OCI-M2 (cell line): ENCODE measurements around the gene ZNF562.
A peak's percentile ranks its signal among the peaks of the same experiment; 100 is the strongest.

Experiments
- DNase-seq: peaks from one replicate; lab custom pipeline; 2025; ENCODE audit not compliant: unreplicated experiment; lab: John Stamatoyannopoulos, UW

The ZNF562 gene

GRCh38 chr19:9645472-9645871, 29.4 kb downstream of the ZNF562 start:
- no peak for DNase-seq

DNA sequence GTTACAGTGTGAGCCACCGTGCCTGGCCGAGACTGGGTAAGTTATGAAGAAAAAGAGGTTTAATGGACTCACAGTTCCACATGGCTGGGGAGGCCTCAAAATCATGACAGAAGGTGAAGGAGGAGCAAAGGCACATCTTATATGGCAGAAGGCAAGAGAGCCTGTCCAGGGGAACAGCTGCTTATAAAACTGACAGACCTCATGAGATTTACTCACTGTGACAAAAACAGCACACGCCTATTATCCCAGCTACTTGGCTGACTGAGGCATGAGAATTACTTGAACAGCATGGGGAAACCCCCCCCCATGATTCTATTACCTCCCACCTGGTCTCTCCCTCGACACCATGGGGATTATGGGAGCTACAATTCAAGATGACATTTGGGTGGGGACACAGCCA, 30.4 kb downstream of the ZNF562 start:
- no peak for DNase-seq

GRCh38 chr19:9641810-9642209, 33.1 kb downstream of the ZNF562 start:
- no peak for DNase-seq

DNA sequence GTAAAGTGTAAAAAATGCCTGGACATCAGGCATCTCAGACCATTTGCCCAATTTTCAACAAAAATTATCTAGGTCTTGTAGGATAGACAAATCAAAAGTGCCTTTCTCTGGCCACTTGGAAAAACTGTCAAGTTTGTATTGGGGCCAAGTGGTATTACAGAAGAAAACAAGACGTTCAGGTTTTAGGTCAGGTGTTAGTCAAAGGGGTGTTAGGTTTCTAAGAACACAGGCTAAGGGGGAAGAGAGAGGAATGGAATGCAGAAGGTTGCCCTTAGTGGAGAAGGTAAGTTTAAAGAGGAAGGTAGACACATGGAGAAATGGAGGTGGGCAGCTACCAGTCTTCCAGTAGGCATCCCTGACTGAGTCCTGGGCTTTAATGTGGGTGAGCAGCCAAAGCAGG, 33.9 kb downstream of the ZNF562 start:
- DNase-seq: no peak

GRCh38 chr19:9636018-9636417, 38.9 kb downstream of the ZNF562 start:
- DNase-seq: no peak

DNA sequence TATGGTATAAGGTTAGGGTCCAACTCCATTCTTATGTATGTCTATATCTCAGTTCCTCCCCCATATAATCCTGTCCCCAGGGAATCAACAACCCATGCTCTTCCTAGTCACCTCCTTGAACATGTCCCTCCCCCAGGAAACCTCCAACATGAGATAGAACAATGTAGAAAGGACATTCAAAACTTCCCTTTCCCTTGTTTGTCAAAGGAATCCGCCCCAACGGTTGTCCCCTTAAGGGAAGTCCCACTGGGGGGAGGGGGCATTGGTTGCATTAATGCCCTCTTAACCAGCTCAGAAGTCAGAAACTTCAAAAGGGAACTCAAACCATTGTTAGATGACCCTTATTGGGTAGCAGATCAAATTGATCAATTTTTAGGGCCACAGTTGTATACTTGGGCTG, 47.0 kb downstream of the ZNF562 start:
- no peak for DNase-seq

GRCh38 chr19:9622531-9622930, 52.4 kb downstream of the ZNF562 start:
- no peak for DNase-seq

GRCh38 chr19:9621156-9622037, 53.5 kb downstream of the ZNF562 start, which contains the start of gene ZNF561:
ZNF561 (minus strand) TSS chr19:9621232; CDS start chr19:9619456, 1,776 bp downstream.
- DNase-seq: peak; percentile 43

GRCh38 chr19:9620842-9621155, 54.1 kb downstream of the ZNF562 start:
- DNase-seq: no peak

DNA sequence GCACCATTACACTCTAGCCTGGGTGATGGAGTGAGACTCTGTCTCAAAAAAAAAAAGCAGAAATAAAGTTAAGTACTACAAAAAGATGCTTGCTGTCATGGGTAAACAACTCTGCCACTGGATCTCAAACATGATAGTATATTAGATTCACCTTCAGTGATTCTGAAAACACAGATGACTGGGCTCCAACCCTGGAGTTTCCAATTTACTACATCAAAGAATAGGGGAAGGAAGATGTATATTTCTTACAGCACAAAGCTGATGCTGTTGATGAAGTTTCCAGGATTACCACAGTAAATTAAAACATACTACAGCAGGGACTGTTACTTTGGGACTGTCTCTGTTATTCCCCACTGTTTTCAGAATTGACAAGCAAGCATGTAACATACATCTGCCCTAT, 59.1 kb downstream of the ZNF562 start:
- no peak for DNase-seq

GRCh38 chr19:9610484-9611113, 64.3 kb downstream of the ZNF562 start:
- DNase-seq: no peak

GRCh38 chr19:9608912-9609311, 66.0 kb downstream of the ZNF562 start:
- DNase-seq: no peak

DNA sequence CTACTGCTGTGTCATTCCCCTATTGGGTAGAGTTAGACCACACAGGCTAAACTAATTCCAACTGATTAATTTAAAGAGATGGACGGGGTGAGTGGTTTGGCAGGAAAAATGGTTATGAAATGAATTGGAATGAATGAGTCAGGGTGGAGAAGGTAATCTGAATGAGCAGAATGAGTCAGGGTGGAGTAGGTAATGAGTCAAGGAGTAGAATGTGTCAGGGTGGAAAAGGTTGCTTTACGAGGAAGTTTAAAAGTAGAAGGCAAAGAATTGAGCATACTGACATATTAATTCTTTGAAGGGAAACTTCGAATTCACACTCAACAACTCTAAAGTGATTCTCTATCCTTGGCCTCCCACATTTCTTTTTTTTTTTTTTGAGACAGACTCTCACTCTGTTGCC, 77.9 kb downstream of the ZNF562 start:
- DNase-seq: no peak
